ENCODE results near the gene ABAT.
A peak's percentile ranks its signal among the peaks of the same experiment; 100 is the strongest.

ABAT gene

DNA sequence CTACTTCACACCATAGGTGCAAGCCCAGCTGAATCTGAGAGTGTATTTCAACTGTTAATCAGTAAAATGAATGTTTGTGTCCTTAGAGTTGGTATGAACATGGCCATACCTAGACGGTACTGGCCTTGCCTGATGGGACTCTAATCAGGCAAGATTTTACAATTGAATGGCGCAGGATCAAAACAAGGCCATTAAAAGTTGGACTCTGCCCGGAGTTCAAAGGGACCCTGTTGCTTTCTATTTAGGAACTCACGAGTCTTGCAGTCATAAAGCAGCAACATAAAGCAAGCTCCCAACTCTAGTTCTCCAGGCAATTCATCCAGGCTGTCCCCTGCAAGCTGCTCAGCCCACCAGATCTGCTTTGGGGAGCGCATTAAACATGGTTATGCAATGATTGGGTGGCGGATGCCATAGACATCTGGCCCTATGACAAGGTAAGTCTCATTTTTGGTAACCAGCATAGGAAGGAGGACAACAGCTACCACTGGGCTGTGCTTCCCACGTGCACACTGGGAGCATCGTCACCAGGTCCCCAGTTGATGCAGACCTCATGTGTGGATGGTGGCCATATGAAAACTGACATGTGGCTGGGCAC lies 114.3 kb downstream of the ABAT start:
- H4K20me1 ChIP-seq (ENCODE audit: insufficient read depth, low read length) = no peaks in the 10 kb centered on the region
- no peaks in the 10 kb centered on the region for H3K36me3 ChIP-seq (replicated peaks; ENCODE audit: insufficient read depth, low read length)
- no peaks in the 10 kb centered on the region for H3K4me1 ChIP-seq (ENCODE audit: low read length)
- H2AFZ ChIP-seq (ENCODE audit: low read length) = no peak overlapping the region
- no peak overlapping the region for H3K4me3 ChIP-seq (ENCODE audit: low read length)
- H3K79me2 ChIP-seq (ENCODE audit: low read length) = 0 out of 2 replicates have a peak, but pooled peaks cover 3% of the 10 kb centered on the region
- H3K27ac ChIP-seq (ENCODE audit: low read length) = no peak overlapping the region
- H3K9ac ChIP-seq (ENCODE audit: low read length) = no peak overlapping the region
- TF ChIP-seq, protein P1, sequence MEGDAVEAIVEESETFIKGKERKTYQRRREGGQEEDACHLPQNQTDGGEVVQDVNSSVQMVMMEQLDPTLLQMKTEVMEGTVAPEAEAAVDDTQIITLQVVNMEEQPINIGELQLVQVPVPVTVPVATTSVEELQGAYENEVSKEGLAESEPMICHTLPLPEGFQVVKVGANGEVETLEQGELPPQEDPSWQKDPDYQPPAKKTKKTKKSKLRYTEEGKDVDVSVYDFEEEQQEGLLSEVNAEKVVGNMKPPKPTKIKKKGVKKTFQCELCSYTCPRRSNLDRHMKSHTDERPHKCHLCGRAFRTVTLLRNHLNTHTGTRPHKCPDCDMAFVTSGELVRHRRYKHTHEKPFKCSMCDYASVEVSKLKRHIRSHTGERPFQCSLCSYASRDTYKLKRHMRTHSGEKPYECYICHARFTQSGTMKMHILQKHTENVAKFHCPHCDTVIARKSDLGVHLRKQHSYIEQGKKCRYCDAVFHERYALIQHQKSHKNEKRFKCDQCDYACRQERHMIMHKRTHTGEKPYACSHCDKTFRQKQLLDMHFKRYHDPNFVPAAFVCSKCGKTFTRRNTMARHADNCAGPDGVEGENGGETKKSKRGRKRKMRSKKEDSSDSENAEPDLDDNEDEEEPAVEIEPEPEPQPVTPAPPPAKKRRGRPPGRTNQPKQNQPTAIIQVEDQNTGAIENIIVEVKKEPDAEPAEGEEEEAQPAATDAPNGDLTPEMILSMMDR (IDR thresholded peaks at IDR 0.05; ENCODE audit: low read length) = no peak
- TF ChIP-seq EZH2phosphoT487 (IDR thresholded peaks at IDR 0.05; ENCODE audit: low read length) = no peak
- no peaks in the 10 kb centered on the region for H3K9me3 ChIP-seq (replicated peaks; ENCODE audit: insufficient read depth, low read length)
- H3K9me2 ChIP-seq (replicated peaks; ENCODE audit: insufficient read depth, low read length) = no peaks in the 10 kb centered on the region
- no peaks in the 10 kb centered on the region for H3K27me3 ChIP-seq (replicated peaks; ENCODE audit: insufficient read depth, low read length)
- H3F3A ChIP-seq (ENCODE audit: insufficient read depth, low read length) = no peaks in the 10 kb centered on the region
- no peak overlapping the region for H3K4me2 ChIP-seq (ENCODE audit: low read depth, low read length)
- DNase-seq = no peak

DNA sequence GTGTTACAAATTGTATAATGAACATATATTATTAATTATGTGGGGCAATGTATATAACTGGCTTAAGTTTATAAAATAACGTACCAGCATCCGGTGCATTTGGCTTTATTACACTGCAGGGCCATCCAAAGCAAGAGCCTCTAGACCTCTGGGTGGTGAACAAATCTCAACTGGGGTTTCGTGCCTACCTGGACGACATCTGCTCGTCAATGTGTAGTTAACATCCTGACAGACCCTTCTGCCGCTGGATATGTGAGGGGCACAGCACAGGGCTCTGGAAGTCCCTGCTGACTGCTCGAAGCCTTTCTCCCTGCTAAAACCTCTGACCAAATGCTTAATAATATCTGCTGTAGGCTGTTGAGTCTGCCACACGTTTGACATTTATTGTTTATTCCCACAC lies 120.7 kb downstream of the ABAT start:
- no peaks in the 10 kb centered on the region for H3K9me3 ChIP-seq (replicated peaks; ENCODE audit: insufficient read depth, low read length)
- 0 out of 2 replicates have a peak, but pooled peaks cover 5% of the 10 kb centered on the region for H4K20me1 ChIP-seq (ENCODE audit: insufficient read depth, low read length)
- no peak overlapping the region for H3K4me2 ChIP-seq (ENCODE audit: low read depth, low read length)

DNA sequence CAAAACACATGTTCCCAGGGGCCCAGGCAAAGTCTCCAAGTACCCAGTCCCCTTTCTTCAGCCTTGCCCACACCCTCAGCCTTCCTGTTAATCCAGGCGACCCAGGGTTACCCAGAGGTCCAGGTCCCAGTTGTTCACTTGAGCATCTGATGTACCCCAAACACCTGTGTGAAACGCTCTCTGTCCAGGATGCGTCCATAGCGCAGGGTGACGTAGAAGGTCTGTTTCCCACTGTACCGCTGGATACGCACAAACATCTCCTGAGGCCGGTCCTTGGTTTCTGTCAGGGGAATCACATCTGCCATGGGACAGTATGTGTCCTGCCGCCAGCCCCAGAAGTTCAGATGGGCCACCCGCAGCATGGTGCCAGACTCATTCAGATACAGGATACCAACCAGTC lies 121.4 kb downstream of the ABAT start:
- Histone ChIP-seq H3K4me2 (ENCODE audit: low read depth, low read length) (peak overlapping the region; percentile 61; the same call in 1 of the 2 replicates), H3K79me2 (ENCODE audit: low read length) (peaks cover 61% of the 10 kb centered on the region), H3K9me3 (replicated peaks; ENCODE audit: insufficient read depth, low read length) (no peaks in the 10 kb centered on the region), H3K36me3 (replicated peaks; ENCODE audit: insufficient read depth, low read length) (no peaks in the 10 kb centered on the region), H3K9ac (ENCODE audit: low read length) (no peak overlapping the region), H3F3A (ENCODE audit: insufficient read depth, low read length) (no peaks in the 10 kb centered on the region), H2AFZ (ENCODE audit: low read length) (no peak overlapping the region), H3K27ac (ENCODE audit: low read length) (no peak overlapping the region), H3K4me3 (ENCODE audit: low read length) (no peak overlapping the region), H3K9me2 (replicated peaks; ENCODE audit: insufficient read depth, low read length) (no peaks in the 10 kb centered on the region), H4K20me1 (ENCODE audit: insufficient read depth, low read length) (peaks cover 5% of the 10 kb centered on the region; the same call in 1 of the 2 replicates), H3K4me1 (ENCODE audit: low read length) (peaks cover 15% of the 10 kb centered on the region), H3K27me3 (replicated peaks; ENCODE audit: insufficient read depth, low read length) (no peaks in the 10 kb centered on the region)
- DNase-seq = no peak
- TF ChIP-seq, protein P1 (IDR thresholded peaks at IDR 0.05; ENCODE audit: low read length) = no peak
- TF ChIP-seq EZH2phosphoT487 (IDR thresholded peaks at IDR 0.05; ENCODE audit: low read length) = no peak
- TF ChIP-seq EZH2 (optimal IDR thresholded peaks at IDR 0.05; ENCODE audit: low read depth, low read length) = no peak

More for the DNA sequence above, 120.7 kb downstream of the ABAT start:
- no peak for DNase-seq
- Histone ChIP-seq H3K79me2 (ENCODE audit: low read length) (peaks cover 54% of the 10 kb centered on the region), H3K4me3 (ENCODE audit: low read length) (no peak overlapping the region), H3K27me3 (replicated peaks; ENCODE audit: insufficient read depth, low read length) (no peaks in the 10 kb centered on the region), H3K27ac (ENCODE audit: low read length) (no peak overlapping the region), H3K4me1 (ENCODE audit: low read length) (peaks cover 15% of the 10 kb centered on the region), H2AFZ (ENCODE audit: low read length) (no peak overlapping the region), H3F3A (ENCODE audit: insufficient read depth, low read length) (no peaks in the 10 kb centered on the region), H3K9me2 (replicated peaks; ENCODE audit: insufficient read depth, low read length) (no peaks in the 10 kb centered on the region), H3K36me3 (replicated peaks; ENCODE audit: insufficient read depth, low read length) (no peaks in the 10 kb centered on the region), H3K9ac (ENCODE audit: low read length) (no peak overlapping the region)
- TF ChIP-seq EZH2phosphoT487 (IDR thresholded peaks at IDR 0.05; ENCODE audit: low read length) = no peak
- no peak for TF ChIP-seq EZH2 (optimal IDR thresholded peaks at IDR 0.05; ENCODE audit: low read depth, low read length)
- TF ChIP-seq, protein P1 (IDR thresholded peaks at IDR 0.05; ENCODE audit: low read length) = no peak
